GM19397 (cell line): ENCODE measurements around the gene CNST.

Experiments
- ATAC-seq: cut with Tn5 transposase; IDR thresholded peaks from one replicate; pipeline ENCODE4 v1.9.1; 2021; ENCODE audit warnings: mild to moderate bottlenecking, moderate library complexity; ENCODE audit not compliant: unreplicated experiment

CNST gene, protein sequence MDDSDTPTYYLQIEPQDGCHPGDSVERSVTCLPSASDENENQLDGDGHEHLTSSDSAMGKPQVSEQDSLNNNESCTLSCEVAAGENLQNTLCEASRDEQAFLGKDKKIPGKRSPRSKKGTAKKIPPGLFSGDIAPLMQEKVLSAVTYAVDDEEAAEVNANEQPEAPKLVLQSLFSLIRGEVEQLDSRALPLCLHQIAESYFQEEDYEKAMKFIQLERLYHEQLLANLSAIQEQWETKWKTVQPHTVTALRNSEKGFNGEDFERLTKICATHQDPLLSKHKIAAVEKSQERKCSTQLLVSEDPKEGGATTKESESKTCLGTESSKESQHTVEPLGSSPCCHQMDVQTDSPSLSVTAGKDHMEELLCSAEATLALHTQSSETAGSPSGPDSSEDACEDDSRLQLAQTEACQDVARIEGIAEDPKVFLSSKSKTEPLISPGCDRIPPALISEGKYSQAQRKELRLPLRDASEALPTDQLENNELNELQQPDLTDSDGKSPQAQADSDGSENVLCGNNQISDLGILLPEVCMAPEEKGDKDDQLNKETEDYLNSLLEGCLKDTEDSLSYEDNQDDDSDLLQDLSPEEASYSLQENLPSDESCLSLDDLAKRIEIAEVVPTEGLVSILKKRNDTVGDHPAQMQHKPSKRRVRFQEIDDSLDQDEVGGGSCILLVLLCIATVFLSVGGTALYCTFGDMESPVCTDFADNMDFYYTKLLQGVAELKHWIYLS

DNA sequence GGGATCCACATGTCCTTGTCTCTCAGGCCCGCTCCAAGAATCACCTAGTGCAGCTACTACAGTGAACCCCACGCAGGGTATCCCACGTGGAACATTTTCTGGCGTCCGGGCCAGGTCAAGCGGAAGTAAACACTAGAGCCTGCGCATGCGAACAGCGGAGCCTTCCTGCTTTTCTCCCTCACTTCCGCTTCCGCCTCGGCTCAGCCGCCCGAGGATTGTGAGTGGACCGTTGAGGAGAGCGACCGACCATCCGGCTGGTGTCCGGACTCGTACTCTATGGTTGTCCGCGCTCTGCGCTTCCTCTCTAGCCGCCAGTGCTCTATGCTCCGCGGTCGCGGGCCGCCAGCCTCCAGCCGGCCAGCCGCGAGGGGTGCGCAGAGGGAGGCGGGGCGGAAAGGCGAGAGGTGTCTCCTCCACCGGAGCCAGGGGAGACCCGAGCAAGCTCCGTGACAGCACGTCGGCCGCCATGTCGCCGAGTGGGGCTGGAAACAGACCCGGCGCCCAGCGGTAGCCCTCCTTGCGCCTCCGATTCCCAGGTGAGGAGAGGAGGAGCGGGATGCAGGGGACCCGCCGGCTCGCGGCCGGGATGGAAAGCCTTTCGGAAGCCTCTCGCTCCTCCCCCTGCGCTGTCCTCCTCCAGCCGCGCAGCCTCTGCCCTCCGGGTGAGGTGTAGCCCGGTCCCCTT, at the start of gene CNST, which contains the start of gene TFB2M:
TSS of gene CNST (plus strand) at position 329 of the 685 bp plus-strand sequence. CDS start 25,107 bp downstream, outside the sequence.
TSS of gene TFB2M (minus strand) at position 134 of the 685 bp plus-strand sequence. CDS start at position 11, 123 bp downstream.
- peak; percentile 95 for ATAC-seq

DNA sequence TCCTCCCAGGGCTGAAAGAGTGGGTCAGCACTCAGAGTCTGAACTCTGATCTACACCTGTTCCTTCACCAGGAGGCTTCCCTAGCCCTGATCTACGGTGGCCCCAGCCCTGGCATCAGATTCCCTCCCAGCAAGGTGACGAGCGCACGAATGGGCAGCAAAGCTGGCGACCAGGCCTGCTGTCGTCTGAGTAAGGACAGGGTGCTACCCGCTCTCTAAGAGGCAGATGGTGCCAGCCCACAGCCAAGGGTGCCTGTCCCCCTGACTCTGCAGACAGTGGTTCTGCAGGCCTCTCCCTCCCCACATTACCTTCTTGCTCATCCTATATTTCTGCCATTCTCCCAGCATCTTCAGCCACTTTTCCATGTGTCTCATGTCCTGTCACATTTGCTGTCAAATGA, 48.9 kb upstream of the CNST start:
- ATAC-seq: no peak

DNA sequence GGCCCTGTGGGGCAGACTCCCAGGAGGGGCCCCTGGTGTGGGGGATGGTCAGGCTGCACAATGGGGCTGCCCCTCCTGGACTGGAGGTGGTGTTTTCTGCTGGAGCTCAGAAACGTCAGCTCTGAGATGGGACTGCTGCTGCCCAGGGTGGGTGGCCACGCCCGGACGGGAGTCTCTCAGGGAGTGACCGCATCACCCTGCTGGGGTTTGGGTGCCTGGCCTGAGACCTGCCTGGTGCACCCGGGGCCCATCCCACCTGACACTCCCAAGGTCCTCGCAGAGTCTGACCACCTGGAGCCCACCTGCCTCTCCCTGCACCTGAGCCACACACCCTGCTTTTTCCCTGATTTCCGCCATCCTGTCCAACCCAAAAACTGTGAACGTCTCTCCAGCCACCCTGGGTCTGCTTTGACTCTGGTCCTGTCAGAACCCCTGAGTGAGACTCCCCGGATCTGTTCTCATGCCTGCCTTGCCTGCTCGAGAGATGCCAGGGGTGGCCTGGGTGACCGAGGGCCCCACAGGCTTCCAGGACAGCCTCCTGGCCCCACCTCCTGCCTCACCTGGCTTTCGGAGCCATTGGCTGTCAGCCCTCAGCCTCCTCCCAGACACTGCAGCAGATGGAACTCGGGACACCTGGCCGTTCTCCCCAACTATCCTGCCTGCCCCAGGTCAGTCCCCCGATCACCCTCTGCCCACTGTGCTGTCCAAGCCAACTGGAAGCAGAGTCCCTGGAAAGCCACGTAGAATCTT, 47.6 kb upstream of the CNST start:
- ATAC-seq: no peak

- no peak for ATAC-seq
Observed at GRCh38 chr1:246519514-246519913, 46.7 kb upstream of the CNST start.

DNA sequence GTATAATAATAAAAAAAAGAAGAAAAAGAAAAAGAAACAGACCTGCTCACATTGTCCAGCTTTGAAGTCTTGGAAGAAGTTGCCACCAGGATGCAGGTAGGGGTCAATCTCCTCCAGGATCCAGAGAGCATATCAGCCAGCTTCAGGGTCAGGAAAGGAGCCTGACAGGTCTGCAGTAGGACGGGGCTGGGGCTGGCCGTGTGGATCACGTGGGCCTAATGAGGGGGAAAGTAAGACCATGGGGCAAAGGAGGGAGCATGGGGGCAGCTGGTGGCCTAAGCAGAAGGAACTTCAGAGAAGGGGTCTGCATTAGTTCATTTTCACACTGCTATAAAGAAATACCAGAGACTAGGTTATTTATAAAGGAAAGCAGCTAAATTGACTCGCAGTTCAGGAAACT, 39.9 kb upstream of the CNST start:
- no peak for ATAC-seq

- ATAC-seq: no peak
Observed at GRCh38 chr1:246526915-246527314, 39.3 kb upstream of the CNST start.

GRCh38 chr1:246527402-246528088, 38.7 kb upstream of the CNST start:
- ATAC-seq: no peak

GRCh38 chr1:246528933-246529731, 37.1 kb upstream of the CNST start:
- ATAC-seq: no peak

- no peak for ATAC-seq
Observed at GRCh38 chr1:246530482-246530881, 35.8 kb upstream of the CNST start.

GRCh38 chr1:246532519-246532918, 33.7 kb upstream of the CNST start:
- no peak for ATAC-seq

DNA sequence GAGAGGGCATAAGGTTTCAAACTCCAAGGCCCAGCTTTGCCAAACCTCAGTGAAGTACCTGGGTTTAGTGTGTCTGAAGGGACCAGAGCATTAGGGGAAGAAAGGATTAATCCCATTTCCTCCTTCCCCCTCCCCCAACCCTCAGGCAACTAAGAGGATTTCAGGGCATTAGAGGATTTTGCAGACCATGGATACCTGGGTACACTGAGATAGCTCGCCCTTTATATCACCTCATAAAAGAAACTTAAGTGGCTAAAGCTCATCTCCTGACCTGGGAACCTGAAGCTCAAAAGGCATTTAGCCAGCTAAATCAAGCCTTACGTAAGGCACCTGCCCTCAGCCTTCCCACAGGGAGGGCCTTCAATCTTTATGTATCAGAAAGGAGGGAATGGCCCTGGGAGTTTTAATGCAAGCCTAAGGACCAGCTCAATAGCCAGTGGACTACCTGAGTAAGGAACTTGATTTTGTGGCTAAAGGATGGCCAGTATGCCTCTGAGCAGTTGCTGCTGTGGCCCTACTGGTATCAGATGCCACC, 32.8 kb upstream of the CNST start:
- no peak for ATAC-seq

GRCh38 chr1:246534114-246534513, 32.1 kb upstream of the CNST start:
- ATAC-seq: no peak

- ATAC-seq: no peak
Observed at GRCh38 chr1:246537441-246537840, 28.8 kb upstream of the CNST start.

GRCh38 chr1:246537887-246538286, 28.4 kb upstream of the CNST start:
- no peak for ATAC-seq

DNA sequence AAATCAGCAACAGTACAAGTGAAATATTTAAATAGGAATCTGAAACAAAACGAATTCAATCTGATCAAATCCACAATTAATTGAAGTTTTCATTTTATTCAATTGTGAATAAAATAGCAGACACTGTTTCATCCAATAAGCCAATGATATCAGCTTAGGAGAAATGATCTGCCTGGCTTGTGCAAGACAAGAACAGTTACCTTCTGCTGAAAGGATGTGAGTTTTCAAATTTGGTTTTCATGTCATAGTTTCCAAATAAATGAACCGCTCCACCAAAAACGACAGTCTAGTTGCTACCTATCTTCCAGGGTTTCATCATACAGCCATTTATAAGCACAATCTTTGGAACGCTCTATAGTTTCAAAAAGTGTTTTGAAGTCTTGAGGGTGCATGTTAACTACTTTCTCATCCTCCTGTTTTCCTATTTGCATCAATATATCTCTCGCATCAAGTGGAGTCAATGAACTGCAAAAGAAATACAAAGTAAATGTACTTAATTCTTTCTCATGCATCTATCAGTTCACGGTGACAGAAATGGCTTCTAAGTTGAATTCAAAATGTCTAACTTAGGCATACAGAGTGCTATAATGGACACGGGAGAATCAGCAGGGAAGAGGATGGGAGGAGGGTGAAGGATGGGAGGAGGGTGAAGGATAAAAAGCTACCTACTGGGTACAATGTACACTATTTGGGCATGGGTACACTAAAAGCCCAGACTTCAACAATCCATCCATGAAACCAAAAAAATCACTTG, 25.3 kb upstream of the CNST start:
- ATAC-seq: no peak

GRCh38 chr1:246544001-246544400, 22.3 kb upstream of the CNST start:
- ATAC-seq: no peak

- no peak for ATAC-seq
Observed at GRCh38 chr1:246549665-246550064, 16.6 kb upstream of the CNST start.

- ATAC-seq: no peak
Observed at GRCh38 chr1:246550402-246550801, 15.9 kb upstream of the CNST start.
